Erythroblast (primary cell): Measurements from ENCODE around the gene ACP2.

Experiments used
- GATA1 ChIP-seq: IDR thresholded peaks from 2 replicates; pipeline ENCODE4 v1.6.1; 2011; ENCODE audit warnings: low read depth, mild to moderate bottlenecking, control low read depth, low read length, moderate library complexity
- POLR2A ChIP-seq: IDR thresholded peaks from 2 replicates; pipeline ENCODE4 v1.6.1; 2011; ENCODE audit warnings: mild to moderate bottlenecking, low read length

DNA sequence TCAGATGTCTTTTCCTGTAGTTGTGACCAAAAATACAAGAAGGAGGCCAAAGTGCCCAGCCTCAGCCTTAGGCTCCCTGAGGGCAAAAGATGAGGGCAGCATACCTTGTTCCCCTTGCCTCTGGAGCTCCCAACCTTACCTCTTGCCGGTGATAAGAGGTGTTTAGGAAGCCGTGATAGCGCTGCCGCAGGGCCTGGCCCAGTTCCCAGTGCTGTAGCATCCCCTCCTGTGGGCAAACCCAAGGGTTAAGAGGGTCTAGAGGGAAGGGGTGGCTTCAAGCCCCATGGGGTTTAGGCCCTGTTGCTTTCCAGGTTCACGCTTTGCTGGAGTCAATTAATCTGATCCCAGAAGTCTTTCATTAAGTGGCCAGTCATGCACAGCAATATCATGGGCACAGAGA, 1.1 kb downstream of the ACP2 start:
- TF ChIP-seq POLR2A (no peak), GATA1 (no peak)
